ENCODE results near the gene CFAP58.
A peak's percentile ranks its signal among the peaks of the same experiment; 100 is the strongest.

CFAP58 gene

GRCh38 chr10:104393387-104393786, 39.8 kb downstream of the CFAP58 start:
- TF ChIP-seq CTCF (conservative IDR thresholded peaks at IDR 0.05; ENCODE audit: low read length): no peak
- H3K4me3 ChIP-seq (ENCODE audit: low read length): no peak overlapping the region
- DNase-seq (ENCODE audit: low read depth): no peak

- DNase-seq (ENCODE audit: low read depth): no peak
- H3K4me3 ChIP-seq (ENCODE audit: low read length): no peak overlapping the region
- TF ChIP-seq CTCF (conservative IDR thresholded peaks at IDR 0.05; ENCODE audit: low read length): no peak
These were observed 42.9 kb downstream of the CFAP58 start for GRCh38 chr10:104396581-104396980.

- no peak for DNase-seq (ENCODE audit: low read depth)
- no peak overlapping the region for H3K4me3 ChIP-seq (ENCODE audit: low read length)
- no peak for TF ChIP-seq CTCF (conservative IDR thresholded peaks at IDR 0.05; ENCODE audit: low read length)
These were observed 50.0 kb downstream of the CFAP58 start for GRCh38 chr10:104403636-104404035.

- TF ChIP-seq CTCF (conservative IDR thresholded peaks at IDR 0.05; ENCODE audit: low read length): peak; percentile 81
- no peak overlapping the region for H3K4me3 ChIP-seq (ENCODE audit: low read length)
- DNase-seq (ENCODE audit: low read depth): peak; percentile 64
These were observed 53.4 kb downstream of the CFAP58 start for GRCh38 chr10:104406715-104407650.

- no peak overlapping the region for H3K4me3 ChIP-seq (ENCODE audit: low read length)
- no peak for DNase-seq (ENCODE audit: low read depth)
- TF ChIP-seq CTCF (conservative IDR thresholded peaks at IDR 0.05; ENCODE audit: low read length): no peak
These were observed 59.9 kb downstream of the CFAP58 start for GRCh38 chr10:104413528-104413927.

- H3K4me3 ChIP-seq (ENCODE audit: low read length): no peak overlapping the region
- TF ChIP-seq CTCF (conservative IDR thresholded peaks at IDR 0.05; ENCODE audit: low read length): no peak
- no peak for DNase-seq (ENCODE audit: low read depth)
These were observed 62.0 kb downstream of the CFAP58 start for GRCh38 chr10:104415526-104416165.

GRCh38 chr10:104416851-104417250, 63.2 kb downstream of the CFAP58 start:
- DNase-seq (ENCODE audit: low read depth): no peak
- TF ChIP-seq CTCF (conservative IDR thresholded peaks at IDR 0.05; ENCODE audit: low read length): no peak
- H3K4me3 ChIP-seq (ENCODE audit: low read length): no peak overlapping the region
